MM.1S (cell line): ENCODE results near the gene WNK1.

ENCODE experiments used
- CTCF ChIP-seq: fragments of 300-600 bp; sonication (generic); IDR thresholded peaks from 2 replicates; pipeline ENCODE4 v1.5.1; 2016; ENCODE audit warnings: antibody characterized with exemption, low read length, mixed read lengths
- EZH2 ChIP-seq: fragments of 300-600 bp; sonication (generic); optimal IDR thresholded peaks from 2 replicates; pipeline ENCODE3; 2017; ENCODE audit warnings: low read depth, mild to moderate bottlenecking, antibody characterized with exemption, low read length, mixed read lengths
- EZH2phosphoT487 ChIP-seq: fragments of 300-600 bp; sonication (generic); IDR thresholded peaks from 2 replicates; pipeline ENCODE4 v1.6.1; 2018; ENCODE audit warnings: antibody characterized with exemption, low read length

GRCh38 chr12:886206-886605, 133.8 kb downstream of the WNK1 start:
- TF ChIP-seq CTCF (no peak), EZH2 (no peak), EZH2phosphoT487 (no peak)
